GM12878 (cell line): ENCODE data around the gene TIAM1. TPM values are rescaled to one million over a fixed set of nuclear protein-coding genes. Genes with fewer than 3 reads are reported as not detected.
A peak's percentile ranks its signal among the peaks of the same experiment; 100 is the strongest.

Experiments used
- BRCA1 ChIP-seq: IDR thresholded peaks from 2 replicates; pipeline ENCODE4 v1.6.1; 2011; ENCODE audit warnings: low read depth, low read length, improper control_type of control experiment
- DPF2 ChIP-seq: fragments of 450-650 bp; IDR thresholded peaks from 2 replicates; pipeline ENCODE4 v1.6.1; 2017; ENCODE audit warnings: mild to moderate bottlenecking
- HDAC6 ChIP-seq: fragments of 200-600 bp; sonication (generic); IDR thresholded peaks from one replicate; pipeline ENCODE4 v1.8.0; 2017; ENCODE audit warnings: antibody characterized with exemption; ENCODE audit not compliant: unreplicated experiment
- LARP7 ChIP-seq: fragments of 450-650 bp; IDR thresholded peaks from 2 replicates; pipeline ENCODE4 v1.6.1; 2017; ENCODE audit warnings: mild to moderate bottlenecking
- MYC ChIP-seq: IDR thresholded peaks from 2 replicates; pipeline ENCODE4 v1.6.1; 2011; ENCODE audit warnings: mild to moderate bottlenecking, low read length, moderate library complexity, inconsistent platforms; ENCODE audit not compliant: insufficient read depth, insufficient replicate concordance, insufficient read length, severe bottlenecking
- NFIC ChIP-seq: IDR thresholded peaks from 2 replicates; pipeline ENCODE4 v1.6.1; 2012; ENCODE audit warnings: low read depth, mild to moderate bottlenecking, inconsistent platforms, low read length, moderate library complexity
- NR2C2 ChIP-seq: IDR thresholded peaks from 2 replicates; pipeline ENCODE4 v1.6.1; 2011; ENCODE audit warnings: borderline replicate concordance, low read depth; ENCODE audit not compliant: control insufficient read depth, insufficient read length
- SIN3A ChIP-seq: IDR thresholded peaks from 2 replicates; pipeline ENCODE4 v1.6.1; 2012; ENCODE audit warnings: low read depth, low read length, improper control_type of control experiment
- SREBF1 ChIP-seq: IDR thresholded peaks from 2 replicates; pipeline ENCODE4 v1.6.1; 2012; ENCODE audit warnings: mild to moderate bottlenecking, low read length
- SRF ChIP-seq, 2 experiments: IDR thresholded peaks; 2 replicates each; pipeline ENCODE4 v1.6.1; 2011; ENCODE audit warnings: low read depth in 2 of 2, low read length in 2 of 2, mild to moderate bottlenecking in 1 of 2, moderate library complexity in 1 of 2
- STAT3 ChIP-seq: IDR thresholded peaks from 2 replicates; pipeline ENCODE4 v1.6.1; 2011; ENCODE audit warnings: low read depth, low read length, improper control_type of control experiment
- TBL1XR1 ChIP-seq: IDR thresholded peaks from 2 replicates; pipeline ENCODE4 v1.6.1; 2012; ENCODE audit warnings: low read depth, low read length, improper control_type of control experiment
- ZNF217 ChIP-seq: fragments of 450-650 bp; IDR thresholded peaks from 2 replicates; pipeline ENCODE4 v1.6.1; 2017; ENCODE audit warnings: antibody characterized with exemption, mild to moderate bottlenecking
- polyA plus RNA-seq, 11 experiments: library from polyadenylated mRNA; depleted of rRNA in 4 of 11; unstranded in 6 of 11; stranded (reverse) in 5 of 11; fragments of >200 nt; fragmentation: Nextera tagmentation in 4 of 11; fragmentation: Illumina TruSeq in 1 of 11; extraction: Ambion mirVana in 4 of 11; extraction: Trizol in 1 of 11; gene quantifications; 1 replicate in 1 of 11; 2 replicates in 10 of 11; pipeline versions ENCODE4 v1.2.1 to v1.2.3, GENCODE V29; 2011 to 2016; ENCODE audit warnings: inconsistent platforms in 2 of 11, missing spikeins in 2 of 11, low read depth in 1 of 11
- total RNA-seq, 4 experiments: library from RNA; depleted of rRNA in 3 of 4; stranded (reverse); fragments of >200 nt in 3 of 4; fragmentation: Illumina TruSeq in 1 of 4; extraction: Trizol in 1 of 4; gene quantifications; 2 replicates each; pipeline versions ENCODE4 v1.2.1 to v1.2.3, GENCODE V29; 2013 to 2021
- TF ChIP-seq, protein P1 (sequence below): IDR thresholded peaks from 2 replicates; pipeline ENCODE4 v1.6.1; 2011; ENCODE audit warnings: low read depth, mild to moderate bottlenecking, low read length, moderate library complexity, borderline replicate concordance; ENCODE audit errors: extremely low read depth
- TF ChIP-seq, protein P2 (sequence below): IDR thresholded peaks from 2 replicates; pipeline ENCODE4 v1.6.1; 2012; ENCODE audit warnings: improper control_type of control experiment, low read depth, low read length; ENCODE audit not compliant: insufficient replicate concordance
- TF ChIP-seq, protein P3 (sequence below): fragments of 450-650 bp; IDR thresholded peaks from 2 replicates; pipeline ENCODE4 v1.6.1; 2017; ENCODE audit warnings: low read depth, mild to moderate bottlenecking, moderate library complexity
- TF ChIP-seq, protein P4 (sequence below), 3 experiments: IDR thresholded peaks in 2 of 3; conservative IDR thresholded peaks in 1 of 3; 2 replicates each; pipeline ENCODE4 v1.5.1; 2011; ENCODE audit warnings: low read depth in 3 of 3, low read length in 3 of 3, mild to moderate bottlenecking in 3 of 3, control low read depth in 2 of 3, moderate library complexity in 2 of 3, inconsistent platforms in 1 of 3, mixed read lengths in 1 of 3; ENCODE audit not compliant: control insufficient read depth in 2 of 3, insufficient read depth in 1 of 3; ENCODE audit errors: extremely low read depth in 1 of 3
- TF ChIP-seq, protein P5 (sequence below): fragments of 450-650 bp; IDR thresholded peaks from 2 replicates; pipeline ENCODE4 v1.6.1; 2016; ENCODE audit warnings: mild to moderate bottlenecking

The TIAM1 gene
- total and polyA plus RNA-seq, 10 of the 15 experiments (the other 5 are each of a cell fraction or from before 2014, with no cell fraction given): 0.31 to 35.9 (median 0.78) TPM

DNA sequence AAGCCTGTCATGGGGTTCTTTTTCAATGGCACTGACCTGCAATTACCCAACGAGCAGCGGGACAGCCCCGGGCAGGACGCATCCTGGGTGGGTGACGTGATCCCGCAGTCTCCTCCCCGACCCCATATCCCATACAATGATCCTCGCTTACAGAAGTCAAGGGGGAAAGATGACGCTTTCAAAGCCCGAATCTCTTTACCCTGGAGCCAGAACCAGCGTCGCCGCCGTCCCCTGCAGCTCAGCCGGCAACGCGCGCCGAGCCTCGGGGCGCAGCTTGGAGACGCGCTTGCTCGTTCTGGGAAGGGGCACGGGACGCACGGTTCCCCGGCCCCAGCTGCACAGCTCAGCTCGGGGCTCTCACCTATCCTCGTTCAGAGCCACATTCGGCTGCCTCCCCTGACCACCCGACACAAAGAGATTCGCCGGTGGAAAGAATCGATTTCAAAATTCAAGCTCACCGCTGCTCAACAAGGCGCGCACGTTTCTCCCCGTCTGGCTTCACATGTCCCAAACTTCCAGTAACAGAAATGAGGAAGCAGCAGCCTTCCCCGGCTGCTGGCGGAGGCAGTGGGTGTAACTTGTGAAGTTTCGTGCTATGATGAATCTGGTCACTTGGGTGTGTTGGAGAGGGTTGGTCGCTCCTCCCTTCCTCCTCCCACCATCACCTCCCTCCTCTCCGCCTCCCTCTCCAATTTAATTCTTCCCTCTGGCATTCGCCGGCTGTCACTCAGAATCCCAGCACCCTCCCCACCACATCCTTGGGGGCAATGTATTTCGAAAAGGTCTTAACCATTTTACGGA is at the start of gene TIAM1 (continued):
- TF ChIP-seq, protein P1, sequence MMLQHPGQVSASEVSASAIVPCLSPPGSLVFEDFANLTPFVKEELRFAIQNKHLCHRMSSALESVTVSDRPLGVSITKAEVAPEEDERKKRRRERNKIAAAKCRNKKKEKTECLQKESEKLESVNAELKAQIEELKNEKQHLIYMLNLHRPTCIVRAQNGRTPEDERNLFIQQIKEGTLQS: no peak
- TF ChIP-seq BRCA1 (no peak), SRF (IDR thresholded peaks at IDR 0.05; ENCODE audit: low read depth in 2 of 2, low read length in 2 of 2) (no peak), SIN3A (0 out of 2 replicates have a peak, but pooled peaks have one; percentile 42), ZNF217 (no peak), TBL1XR1 (no peak), NR2C2 (no peak), DPF2 (peak; percentile 65; the same call in 1 of the 2 replicates), LARP7 (no peak; the same call in 1 of the 2 replicates), STAT3 (no peak), NFIC (no peak), SREBF1 (no peak), HDAC6 (peak; percentile 70), MYC (no peak)
- TF ChIP-seq, protein P2, sequence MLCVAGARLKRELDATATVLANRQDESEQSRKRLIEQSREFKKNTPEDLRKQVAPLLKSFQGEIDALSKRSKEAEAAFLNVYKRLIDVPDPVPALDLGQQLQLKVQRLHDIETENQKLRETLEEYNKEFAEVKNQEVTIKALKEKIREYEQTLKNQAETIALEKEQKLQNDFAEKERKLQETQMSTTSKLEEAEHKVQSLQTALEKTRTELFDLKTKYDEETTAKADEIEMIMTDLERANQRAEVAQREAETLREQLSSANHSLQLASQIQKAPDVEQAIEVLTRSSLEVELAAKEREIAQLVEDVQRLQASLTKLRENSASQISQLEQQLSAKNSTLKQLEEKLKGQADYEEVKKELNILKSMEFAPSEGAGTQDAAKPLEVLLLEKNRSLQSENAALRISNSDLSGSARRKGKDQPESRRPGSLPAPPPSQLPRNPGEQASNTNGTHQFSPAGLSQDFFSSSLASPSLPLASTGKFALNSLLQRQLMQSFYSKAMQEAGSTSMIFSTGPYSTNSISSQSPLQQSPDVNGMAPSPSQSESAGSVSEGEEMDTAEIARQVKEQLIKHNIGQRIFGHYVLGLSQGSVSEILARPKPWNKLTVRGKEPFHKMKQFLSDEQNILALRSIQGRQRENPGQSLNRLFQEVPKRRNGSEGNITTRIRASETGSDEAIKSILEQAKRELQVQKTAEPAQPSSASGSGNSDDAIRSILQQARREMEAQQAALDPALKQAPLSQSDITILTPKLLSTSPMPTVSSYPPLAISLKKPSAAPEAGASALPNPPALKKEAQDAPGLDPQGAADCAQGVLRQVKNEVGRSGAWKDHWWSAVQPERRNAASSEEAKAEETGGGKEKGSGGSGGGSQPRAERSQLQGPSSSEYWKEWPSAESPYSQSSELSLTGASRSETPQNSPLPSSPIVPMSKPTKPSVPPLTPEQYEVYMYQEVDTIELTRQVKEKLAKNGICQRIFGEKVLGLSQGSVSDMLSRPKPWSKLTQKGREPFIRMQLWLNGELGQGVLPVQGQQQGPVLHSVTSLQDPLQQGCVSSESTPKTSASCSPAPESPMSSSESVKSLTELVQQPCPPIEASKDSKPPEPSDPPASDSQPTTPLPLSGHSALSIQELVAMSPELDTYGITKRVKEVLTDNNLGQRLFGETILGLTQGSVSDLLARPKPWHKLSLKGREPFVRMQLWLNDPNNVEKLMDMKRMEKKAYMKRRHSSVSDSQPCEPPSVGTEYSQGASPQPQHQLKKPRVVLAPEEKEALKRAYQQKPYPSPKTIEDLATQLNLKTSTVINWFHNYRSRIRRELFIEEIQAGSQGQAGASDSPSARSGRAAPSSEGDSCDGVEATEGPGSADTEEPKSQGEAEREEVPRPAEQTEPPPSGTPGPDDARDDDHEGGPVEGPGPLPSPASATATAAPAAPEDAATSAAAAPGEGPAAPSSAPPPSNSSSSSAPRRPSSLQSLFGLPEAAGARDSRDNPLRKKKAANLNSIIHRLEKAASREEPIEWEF: no peak
- TF ChIP-seq, protein P3, sequence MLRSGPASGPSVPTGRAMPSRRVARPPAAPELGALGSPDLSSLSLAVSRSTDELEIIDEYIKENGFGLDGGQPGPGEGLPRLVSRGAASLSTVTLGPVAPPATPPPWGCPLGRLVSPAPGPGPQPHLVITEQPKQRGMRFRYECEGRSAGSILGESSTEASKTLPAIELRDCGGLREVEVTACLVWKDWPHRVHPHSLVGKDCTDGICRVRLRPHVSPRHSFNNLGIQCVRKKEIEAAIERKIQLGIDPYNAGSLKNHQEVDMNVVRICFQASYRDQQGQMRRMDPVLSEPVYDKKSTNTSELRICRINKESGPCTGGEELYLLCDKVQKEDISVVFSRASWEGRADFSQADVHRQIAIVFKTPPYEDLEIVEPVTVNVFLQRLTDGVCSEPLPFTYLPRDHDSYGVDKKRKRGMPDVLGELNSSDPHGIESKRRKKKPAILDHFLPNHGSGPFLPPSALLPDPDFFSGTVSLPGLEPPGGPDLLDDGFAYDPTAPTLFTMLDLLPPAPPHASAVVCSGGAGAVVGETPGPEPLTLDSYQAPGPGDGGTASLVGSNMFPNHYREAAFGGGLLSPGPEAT: peak; percentile 61; the same call in 1 of the 2 replicates
- TF ChIP-seq, protein P4, sequence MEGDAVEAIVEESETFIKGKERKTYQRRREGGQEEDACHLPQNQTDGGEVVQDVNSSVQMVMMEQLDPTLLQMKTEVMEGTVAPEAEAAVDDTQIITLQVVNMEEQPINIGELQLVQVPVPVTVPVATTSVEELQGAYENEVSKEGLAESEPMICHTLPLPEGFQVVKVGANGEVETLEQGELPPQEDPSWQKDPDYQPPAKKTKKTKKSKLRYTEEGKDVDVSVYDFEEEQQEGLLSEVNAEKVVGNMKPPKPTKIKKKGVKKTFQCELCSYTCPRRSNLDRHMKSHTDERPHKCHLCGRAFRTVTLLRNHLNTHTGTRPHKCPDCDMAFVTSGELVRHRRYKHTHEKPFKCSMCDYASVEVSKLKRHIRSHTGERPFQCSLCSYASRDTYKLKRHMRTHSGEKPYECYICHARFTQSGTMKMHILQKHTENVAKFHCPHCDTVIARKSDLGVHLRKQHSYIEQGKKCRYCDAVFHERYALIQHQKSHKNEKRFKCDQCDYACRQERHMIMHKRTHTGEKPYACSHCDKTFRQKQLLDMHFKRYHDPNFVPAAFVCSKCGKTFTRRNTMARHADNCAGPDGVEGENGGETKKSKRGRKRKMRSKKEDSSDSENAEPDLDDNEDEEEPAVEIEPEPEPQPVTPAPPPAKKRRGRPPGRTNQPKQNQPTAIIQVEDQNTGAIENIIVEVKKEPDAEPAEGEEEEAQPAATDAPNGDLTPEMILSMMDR (IDR thresholded peaks at IDR 0.05 in 2 of 3, conservative IDR thresholded peaks at IDR 0.05 in 1 of 3; ENCODE audit: control insufficient read depth in 2 of 3, extremely low read depth in 1 of 3, insufficient read depth in 1 of 3, low read depth in 3 of 3, low read length in 3 of 3): no peak
- TF ChIP-seq, protein P5, sequence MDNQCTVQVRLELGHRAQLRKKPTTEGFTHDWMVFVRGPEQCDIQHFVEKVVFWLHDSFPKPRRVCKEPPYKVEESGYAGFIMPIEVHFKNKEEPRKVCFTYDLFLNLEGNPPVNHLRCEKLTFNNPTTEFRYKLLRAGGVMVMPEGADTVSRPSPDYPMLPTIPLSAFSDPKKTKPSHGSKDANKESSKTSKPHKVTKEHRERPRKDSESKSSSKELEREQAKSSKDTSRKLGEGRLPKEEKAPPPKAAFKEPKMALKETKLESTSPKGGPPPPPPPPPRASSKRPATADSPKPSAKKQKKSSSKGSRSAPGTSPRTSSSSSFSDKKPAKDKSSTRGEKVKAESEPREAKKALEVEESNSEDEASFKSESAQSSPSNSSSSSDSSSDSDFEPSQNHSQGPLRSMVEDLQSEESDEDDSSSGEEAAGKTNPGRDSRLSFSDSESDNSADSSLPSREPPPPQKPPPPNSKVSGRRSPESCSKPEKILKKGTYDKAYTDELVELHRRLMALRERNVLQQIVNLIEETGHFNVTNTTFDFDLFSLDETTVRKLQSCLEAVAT: 0 out of 2 replicates have a peak, but pooled peaks have one; percentile 40
